Skeletal muscle cell (primary cell): Measurements from ENCODE around the gene AJAP1.
"Not testable (repeated sequence)": the region's sequence is repeated elsewhere in the genome, so short reads cannot be mapped to it uniquely, and the experiment has no call there.

Source experiments
- DNase-seq: peaks from one replicate; pipeline ENCODE4 v3.0.0-alpha.2; 2010; ENCODE audit warnings: low read depth
- H3K4me3 ChIP-seq: 2 replicates; pipeline ENCODE4 v1.5.1; 2011; ENCODE audit warnings: low read depth, mild to moderate bottlenecking, control low read depth, low read length, moderate library complexity

Gene AJAP1

GRCh38 chr1:4653796-4654725 lies at the start of gene AJAP1:
Gene AJAP1 (plus strand): TSS chr1:4654609. CDS start chr1:4655426, 817 bp downstream.
- DNase-seq, result no peak
- H3K4me3 ChIP-seq, result peak within 1 kb of the TSS; percentile 18

- no peak overlapping the region for H3K4me3 ChIP-seq
- no peak for DNase-seq
These were observed 49.3 kb upstream of the AJAP1 start for GRCh38 chr1:4605158-4605557.

GRCh38 chr1:4611563-4612341 lies 42.7 kb upstream of the AJAP1 start:
- H3K4me3 ChIP-seq, result no peak overlapping the region
- no peak for DNase-seq

- no peak for DNase-seq
- no peak overlapping the region for H3K4me3 ChIP-seq
These were observed 41.4 kb upstream of the AJAP1 start for GRCh38 chr1:4612991-4613390.

GRCh38 chr1:4613606-4614370 lies 40.6 kb upstream of the AJAP1 start:
- no peak overlapping the region for H3K4me3 ChIP-seq
- DNase-seq, result no peak

GRCh38 chr1:4614371-4615137 lies 39.9 kb upstream of the AJAP1 start:
- DNase-seq, result no peak
- H3K4me3 ChIP-seq, result no peak overlapping the region

GRCh38 chr1:4615138-4615470 lies 39.3 kb upstream of the AJAP1 start:
- no peak overlapping the region for H3K4me3 ChIP-seq
- DNase-seq, result no peak

- no peak for DNase-seq
- H3K4me3 ChIP-seq, result no peak overlapping the region
These were observed 38.9 kb upstream of the AJAP1 start for GRCh38 chr1:4615501-4615900.

GRCh38 chr1:4616831-4617465 lies 37.5 kb upstream of the AJAP1 start:
- H3K4me3 ChIP-seq, result no peak overlapping the region

GRCh38 chr1:4617506-4617905 lies 36.9 kb upstream of the AJAP1 start:
- DNase-seq, result no peak
- H3K4me3 ChIP-seq, result no peak overlapping the region

More at GRCh38 chr1:4616831-4617465, 37.5 kb upstream of the AJAP1 start:
- no peak for DNase-seq

GRCh38 chr1:4618827-4619226 lies 35.6 kb upstream of the AJAP1 start:
- H3K4me3 ChIP-seq, DNase-seq: not testable (repeated sequence)

GRCh38 chr1:4621646-4622045 lies 32.8 kb upstream of the AJAP1 start:
- DNase-seq, result no peak

GRCh38 chr1:4622821-4623220 lies 31.6 kb upstream of the AJAP1 start:
- no peak for DNase-seq
- no peak overlapping the region for H3K4me3 ChIP-seq

More at GRCh38 chr1:4621646-4622045, 32.8 kb upstream of the AJAP1 start:
- H3K4me3 ChIP-seq, result no peak overlapping the region

GRCh38 chr1:4624141-4624715 lies 30.2 kb upstream of the AJAP1 start:
- DNase-seq, result no peak
- no peak overlapping the region for H3K4me3 ChIP-seq

- no peak overlapping the region for H3K4me3 ChIP-seq
- DNase-seq, result no peak
These were observed 29.6 kb upstream of the AJAP1 start for GRCh38 chr1:4624801-4625200.

GRCh38 chr1:4626061-4626460 lies 28.3 kb upstream of the AJAP1 start:
- no peak overlapping the region for H3K4me3 ChIP-seq
- DNase-seq, result no peak

- no peak for DNase-seq
- H3K4me3 ChIP-seq, result no peak overlapping the region
These were observed 27.7 kb upstream of the AJAP1 start for GRCh38 chr1:4626560-4627319.

GRCh38 chr1:4627353-4627752 lies 27.1 kb upstream of the AJAP1 start:
- no peak overlapping the region for H3K4me3 ChIP-seq
- no peak for DNase-seq
